Adipose tissue (tissue), 3 donors: ENCODE data around the gene ACCSL. TPM values are rescaled to one million over a fixed set of nuclear protein-coding genes. Genes with fewer than 3 reads are reported as not detected.

Experiments
- H3K27ac ChIP-seq: one replicate; pipeline ENCODE4 v1.5.1; 2013; ENCODE audit warnings: low read depth, low read length
- WGBS, 3 donors: extraction: QIAGEN DNeasy Blood & Tissue Kit; methylation state at CpG; one replicate each; pipeline ENCODE4 v1.1.7; 2013; 5-methylcytosine and 5-hydroxymethylcytosine counted together
- polyA plus RNA-seq, 3 donors: library from polyadenylated mRNA; stranded (reverse); fragments of 200-250 nt; gene quantifications; one replicate each; pipeline ENCODE4 v1.2.3, GENCODE V29; 2013
- donor health status: healthy with polysubstance abuse.
- donor health status: Bipolar disorder and iron deficiency.
- donor health status: healthy.

The ACCSL gene
- polyA plus RNA-seq, 3 donors = not detected

- 92 to 96% (median 95%) methylated on average over 2 of the region's 2 CpGs for WGBS, 3 donors
- H3K27ac ChIP-seq = no peak overlapping the region
Measured at GRCh38 chr11:44016546-44017442, 31.0 kb upstream of the ACCSL start.

DNA sequence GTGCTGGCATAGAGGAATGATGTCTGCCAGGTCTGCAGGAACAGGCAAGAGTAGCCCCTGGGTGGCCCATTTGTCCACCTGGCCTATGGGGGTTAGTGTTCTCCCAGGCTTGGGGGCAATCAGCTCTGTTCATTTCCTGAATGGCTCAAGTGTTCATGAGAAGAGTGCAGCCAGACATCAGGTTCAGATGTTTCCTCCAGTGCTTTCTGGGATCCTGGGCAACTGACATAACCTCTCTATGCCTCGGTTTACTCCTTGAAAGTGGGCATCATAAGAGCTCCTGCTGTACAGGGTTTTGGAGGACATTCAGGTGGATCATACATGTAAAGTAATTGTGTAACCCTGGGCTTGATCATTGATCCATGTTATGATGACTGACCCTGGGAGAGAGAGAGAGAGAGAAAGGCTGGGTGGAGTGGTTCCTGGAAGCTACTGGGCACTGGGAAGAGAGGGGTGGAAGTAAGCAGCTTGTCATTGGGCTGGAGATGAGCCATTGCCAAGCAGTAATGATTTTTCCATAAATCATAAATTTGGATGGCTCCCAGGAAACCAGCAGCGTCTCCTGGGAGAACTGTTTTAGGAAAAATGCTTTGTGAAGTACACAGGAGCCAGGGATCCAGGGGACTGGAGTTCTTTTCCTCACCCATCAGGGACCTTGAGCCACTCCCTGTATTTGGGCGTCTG, 30.2 kb upstream of the ACCSL start:
- peak overlapping the region; percentile 6 for H3K27ac ChIP-seq

GRCh38 chr11:44018127-44018521, 29.7 kb upstream of the ACCSL start:
- 12 to 24% (median 18%) methylated on average over 4 of the region's 4 CpGs for WGBS, 3 donors
- no peak overlapping the region for H3K27ac ChIP-seq

More for the DNA sequence above, 30.2 kb upstream of the ACCSL start:
- WGBS, 3 donors = 38 to 63% (median 45%) methylated on average over 3 of the region's 3 CpGs

- no peak overlapping the region for H3K27ac ChIP-seq
- WGBS, 3 donors = 67 to 78% (median 74%) methylated on average over 2 of the region's 2 CpGs
Measured at GRCh38 chr11:44018829-44019228, 29.0 kb upstream of the ACCSL start.

DNA sequence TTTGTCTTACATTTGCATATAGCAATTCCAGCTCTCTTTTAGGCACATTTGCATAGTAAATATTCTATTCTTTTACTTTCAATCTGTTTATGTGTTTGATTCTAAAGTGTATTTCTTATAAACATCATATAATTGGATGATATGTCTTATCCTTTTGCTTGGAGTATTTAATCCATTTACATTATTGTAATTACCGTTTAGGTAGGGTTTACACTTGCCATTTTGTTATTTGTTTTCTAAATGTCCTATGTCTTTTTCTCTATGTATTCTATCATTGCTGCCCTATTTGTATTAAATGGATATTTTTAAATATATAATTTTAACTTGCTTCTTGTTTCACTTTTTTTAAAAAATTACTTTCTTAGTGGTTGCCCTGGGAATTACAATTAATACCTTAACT, 22.8 kb upstream of the ACCSL start:
- no peak overlapping the region for H3K27ac ChIP-seq
- 90 to 97% (median 97%) methylated on average over 1 of the region's 1 CpG for WGBS, 3 donors

DNA sequence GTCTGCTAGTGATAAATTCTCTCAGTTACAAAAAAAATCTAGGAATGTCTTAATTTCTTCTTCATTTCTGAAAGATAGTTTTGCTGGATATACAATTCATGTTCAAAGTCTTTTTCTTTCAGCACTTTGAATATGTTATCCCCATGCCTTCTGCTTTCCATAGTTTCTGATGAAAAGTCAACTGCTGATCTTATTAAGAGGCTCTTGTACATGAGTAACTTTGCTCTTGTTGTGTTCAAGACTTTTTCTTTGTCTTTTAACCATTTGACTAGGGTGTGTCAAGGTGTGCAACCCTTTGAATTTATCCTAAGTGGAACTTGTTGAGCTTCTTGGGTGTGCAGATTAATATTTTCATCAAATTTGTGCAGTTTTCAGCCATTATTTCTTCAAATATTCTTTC, 22.1 kb upstream of the ACCSL start:
- H3K27ac ChIP-seq = no peak overlapping the region

DNA sequence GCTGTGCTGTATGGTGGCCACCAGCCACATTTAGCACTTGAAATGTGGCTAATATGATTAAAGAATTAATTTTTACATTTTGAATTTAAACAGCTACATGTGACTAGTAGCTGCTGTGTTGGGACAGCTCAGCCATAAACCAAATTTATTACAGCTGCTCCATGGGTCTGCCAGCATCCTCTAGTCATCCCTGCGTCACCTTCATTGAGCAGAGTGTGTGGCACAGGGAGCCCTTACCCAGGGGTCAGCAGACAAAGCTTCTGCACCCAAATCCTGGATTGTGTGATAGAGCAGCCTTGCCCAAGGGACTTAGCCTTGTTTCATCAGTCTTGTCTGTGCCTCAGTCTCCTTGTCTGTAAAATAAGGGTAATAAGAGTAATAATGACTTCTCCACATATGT, 19.4 kb upstream of the ACCSL start:
- no peak overlapping the region for H3K27ac ChIP-seq
- 96 to 100% (median 98%) methylated on average over 1 of the region's 1 CpG for WGBS, 3 donors

DNA sequence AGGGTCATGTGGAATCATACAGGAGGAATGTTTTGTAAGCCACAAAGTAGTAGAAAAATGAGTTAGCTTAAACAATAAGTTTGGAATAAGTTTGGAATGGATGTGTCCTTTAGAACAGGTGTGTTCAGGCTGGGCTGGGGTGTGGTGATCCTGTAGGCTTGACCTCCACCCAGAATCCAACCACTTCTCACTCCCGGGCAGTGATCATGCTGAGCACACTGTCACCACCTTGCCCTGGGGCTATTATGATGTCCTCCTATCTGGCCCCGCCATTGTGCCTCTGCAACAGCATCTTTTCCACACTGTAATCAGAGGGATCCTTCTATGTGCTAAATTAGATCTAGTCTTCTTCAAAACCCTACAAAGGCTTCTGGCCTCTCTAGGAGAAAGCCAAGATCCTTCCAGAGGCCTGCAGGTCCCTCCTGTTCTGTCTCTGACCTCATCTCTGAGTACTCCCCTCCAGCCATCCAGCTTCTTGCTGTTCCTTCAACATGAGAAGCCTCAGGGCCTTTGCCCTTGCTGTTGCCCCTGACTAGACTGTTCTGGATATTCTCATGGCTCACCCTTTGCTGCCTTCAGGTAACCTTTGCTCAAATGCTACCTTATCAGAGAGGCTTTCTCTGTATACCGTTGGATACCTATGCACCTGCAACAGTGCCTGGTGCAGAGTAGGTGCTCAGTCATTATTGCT, 18.8 kb upstream of the ACCSL start:
- no peak overlapping the region for H3K27ac ChIP-seq
- WGBS, 3 donors = 87 to 95% (median 89%) methylated on average over 3 of the region's 3 CpGs

DNA sequence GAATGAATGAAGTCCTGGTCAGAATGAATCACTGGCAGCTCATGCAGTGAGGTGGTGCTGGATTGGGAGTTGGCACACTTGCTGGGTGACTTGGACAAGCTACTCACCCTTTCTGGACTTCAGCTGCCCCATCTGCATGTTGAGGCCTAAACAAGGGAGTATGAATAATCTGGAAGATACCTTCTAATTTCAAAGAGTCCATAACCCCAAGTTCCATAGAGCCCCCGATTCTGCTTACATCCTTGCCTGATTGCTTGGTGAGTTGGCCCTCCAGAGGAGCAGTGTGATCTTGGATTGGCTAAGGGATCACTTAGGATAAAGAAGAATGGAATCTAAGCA, 18.3 kb upstream of the ACCSL start:
- no peak overlapping the region for H3K27ac ChIP-seq

DNA sequence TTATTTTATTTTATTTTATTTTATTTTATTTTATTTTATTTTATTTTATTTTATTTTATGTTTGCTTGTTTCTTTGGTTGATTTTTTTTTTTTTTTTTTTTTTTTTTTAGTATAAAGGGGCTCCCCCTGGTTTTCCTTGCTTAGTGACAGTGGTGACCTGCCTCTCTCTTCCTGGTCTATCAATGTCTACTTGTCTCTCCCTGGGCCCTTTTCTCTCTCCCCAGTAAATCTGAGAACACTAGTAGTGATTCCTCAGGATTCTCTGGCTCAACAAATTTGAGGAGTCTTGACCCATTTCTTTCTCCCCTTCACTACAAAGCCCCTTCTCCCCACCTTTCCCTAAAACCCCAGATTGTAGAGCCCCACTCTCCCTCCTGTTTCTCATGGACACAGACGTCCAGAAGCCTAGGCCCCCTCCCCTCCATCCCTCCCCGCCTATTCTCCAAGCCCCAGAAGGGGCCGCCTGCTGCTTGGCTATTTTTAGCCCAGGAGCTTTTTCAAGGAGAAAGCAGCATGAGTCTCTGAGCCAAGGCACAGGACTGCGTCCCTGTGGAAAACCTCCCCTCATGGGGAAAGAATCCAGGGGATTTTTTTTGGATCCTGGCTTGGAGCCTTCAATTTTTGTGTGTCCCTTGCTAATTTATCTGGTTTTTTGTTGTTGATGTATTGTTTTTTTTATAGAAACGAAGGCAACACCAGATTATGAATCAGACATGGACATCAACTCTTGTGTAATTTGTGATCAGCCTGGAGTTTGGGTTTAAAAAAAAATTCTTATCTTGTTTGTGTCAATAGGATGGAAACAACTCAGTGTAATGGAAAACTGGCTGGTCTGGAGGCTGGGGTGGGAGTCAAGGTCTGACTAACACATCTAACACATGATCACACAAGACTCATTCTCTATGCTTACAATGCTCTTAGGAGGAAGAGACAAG, 17.5 kb upstream of the ACCSL start:
- H3K27ac ChIP-seq = peak overlapping the region; percentile 74
- 26 to 39% (median 36%) methylated on average over 5 of the region's 5 CpGs for WGBS, 3 donors

More for the DNA sequence above, 18.3 kb upstream of the ACCSL start:
- 88 to 100% (median 90%) methylated on average over 1 of the region's 1 CpG for WGBS, 3 donors

DNA sequence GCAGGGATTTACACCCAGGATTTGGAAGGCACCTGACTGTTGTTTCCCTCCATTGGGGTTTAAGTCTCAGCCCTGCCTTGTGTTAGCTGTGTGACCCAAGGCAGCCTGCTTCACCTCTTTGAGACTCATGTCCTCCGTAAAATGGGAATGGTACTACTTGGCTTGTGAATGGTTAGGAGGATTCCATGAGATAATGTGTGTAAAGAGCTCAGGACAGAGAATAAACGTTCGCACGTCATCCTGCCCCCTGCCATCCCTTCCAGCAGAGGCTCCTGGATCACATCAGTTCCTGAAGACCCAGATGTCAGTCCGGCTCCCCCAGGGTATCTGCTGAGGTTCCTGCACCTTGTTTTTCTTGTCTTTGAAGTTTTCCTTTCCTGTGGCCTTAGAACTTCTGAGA, 16.8 kb upstream of the ACCSL start:
- H3K27ac ChIP-seq = peak overlapping the region; percentile 39

GRCh38 chr11:44031549-44031948, 16.2 kb upstream of the ACCSL start:
- H3K27ac ChIP-seq = no peak overlapping the region
- 87 to 97% (median 96%) methylated on average over 5 of the region's 5 CpGs for WGBS, 3 donors

More for the DNA sequence above, 16.8 kb upstream of the ACCSL start:
- WGBS, 3 donors = 71 to 76% (median 74%) methylated on average over 5 of the region's 5 CpGs

DNA sequence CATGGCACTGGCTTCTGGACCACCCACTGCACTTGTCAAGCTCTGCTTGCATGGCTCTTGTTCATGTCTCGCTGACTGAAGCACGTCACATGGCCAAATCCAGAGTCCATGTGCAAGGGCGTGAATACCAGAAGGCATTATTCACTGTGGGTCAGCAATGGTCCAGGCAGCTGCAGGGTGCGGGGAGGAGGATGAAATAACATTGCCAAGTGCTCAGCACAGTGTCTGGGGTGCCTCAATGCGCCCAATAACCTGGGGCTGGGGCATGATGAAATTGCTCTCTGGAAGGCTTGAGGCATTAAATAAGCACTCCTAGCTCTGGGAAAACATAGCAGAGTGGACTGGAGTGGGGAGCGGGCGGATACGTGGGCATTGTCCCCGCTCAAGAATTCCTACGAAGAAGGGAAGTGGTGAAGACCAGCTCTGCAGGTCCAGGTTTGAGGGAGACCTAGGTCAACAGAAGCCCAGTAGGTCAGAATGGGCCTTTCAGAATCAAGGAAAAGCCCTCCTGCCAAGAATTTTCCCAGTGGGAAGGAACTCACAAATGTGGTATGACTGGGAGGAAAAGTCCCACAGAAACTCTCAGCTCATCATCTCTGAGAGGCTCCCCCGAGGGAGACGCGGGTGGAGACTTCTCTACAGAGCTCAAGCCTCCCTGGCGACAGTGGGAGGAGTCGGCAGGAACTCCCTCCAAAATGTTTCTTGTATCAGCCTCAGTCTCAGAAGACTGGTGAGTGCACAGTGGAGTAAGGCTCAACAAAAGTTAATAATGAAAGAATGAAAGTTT, 15.3 kb upstream of the ACCSL start:
- 65 to 75% (median 73%) methylated on average over 15 of the region's 15 CpGs for WGBS, 3 donors
- no peak overlapping the region for H3K27ac ChIP-seq

GRCh38 chr11:44033411-44033850, 14.3 kb upstream of the ACCSL start:
- H3K27ac ChIP-seq = no peak overlapping the region
- 38 to 60% (median 51%) methylated on average over 3 of the region's 3 CpGs for WGBS, 3 donors

DNA sequence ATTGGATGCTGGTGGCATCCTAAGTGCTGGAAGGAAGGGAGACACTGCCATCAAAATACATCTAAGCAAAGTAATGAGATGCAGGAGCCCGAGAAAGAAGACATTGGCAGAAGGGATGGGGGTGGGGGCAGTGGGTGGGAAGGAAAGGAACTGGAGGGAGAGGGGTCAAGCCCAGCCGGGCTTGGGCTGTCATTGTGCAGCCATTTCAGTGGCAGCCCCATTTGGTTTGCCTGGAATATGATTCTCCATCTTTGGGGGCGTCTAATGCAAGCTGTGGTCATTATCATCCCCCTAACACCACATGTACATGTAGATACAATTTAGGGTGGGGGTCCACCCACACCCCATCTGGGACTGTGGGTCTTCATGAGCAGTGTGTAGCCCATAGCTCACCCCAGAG, 13.9 kb upstream of the ACCSL start:
- 50 to 62% (median 58%) methylated on average over 3 of the region's 3 CpGs for WGBS, 3 donors
- H3K27ac ChIP-seq = no peak overlapping the region

- no peak overlapping the region for H3K27ac ChIP-seq
Measured at GRCh38 chr11:44034639-44035038, 13.1 kb upstream of the ACCSL start.

GRCh38 chr11:44036811-44037657, 10.7 kb upstream of the ACCSL start:
- WGBS, 3 donors = 14 to 26% (median 18%) methylated on average over 12 of the region's 12 CpGs
- no peak overlapping the region for H3K27ac ChIP-seq
